ENCODE measurements around the gene BTF3L4.

DNA sequence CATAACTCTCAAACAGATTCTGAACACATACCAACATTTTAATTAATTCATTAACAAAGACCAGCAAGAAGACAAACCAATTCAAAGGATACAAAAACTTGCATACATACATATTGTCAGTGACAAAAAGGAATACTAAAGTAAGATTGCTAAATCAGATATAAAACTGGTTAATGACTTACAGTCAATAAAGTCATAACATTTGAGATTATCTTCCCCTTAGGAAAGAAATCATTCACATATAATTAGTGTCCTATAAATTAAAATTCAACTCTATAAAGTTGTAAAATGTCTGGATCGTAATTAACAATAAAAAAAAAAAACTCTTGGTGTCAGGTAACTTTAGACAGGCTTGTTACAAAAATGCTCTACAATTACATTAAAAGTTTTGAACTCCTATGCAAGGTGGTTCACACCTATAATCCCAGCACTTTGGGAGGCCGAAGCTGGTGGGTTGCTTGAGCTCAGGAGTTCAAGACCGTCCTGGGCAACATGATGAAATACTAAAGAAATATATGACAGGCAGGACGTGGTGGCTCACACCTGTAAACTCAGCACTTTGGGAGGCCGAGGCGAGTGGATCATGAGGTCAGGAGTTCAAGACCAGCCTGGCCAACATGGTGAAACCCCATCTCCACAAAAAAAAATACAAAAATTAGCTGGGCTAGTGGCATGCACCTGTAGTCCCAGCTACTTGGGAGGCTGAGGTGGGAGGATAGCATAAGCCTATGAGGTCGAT is 47.9 kb upstream of the BTF3L4 start:
- TF ChIP-seq, protein P1, sequence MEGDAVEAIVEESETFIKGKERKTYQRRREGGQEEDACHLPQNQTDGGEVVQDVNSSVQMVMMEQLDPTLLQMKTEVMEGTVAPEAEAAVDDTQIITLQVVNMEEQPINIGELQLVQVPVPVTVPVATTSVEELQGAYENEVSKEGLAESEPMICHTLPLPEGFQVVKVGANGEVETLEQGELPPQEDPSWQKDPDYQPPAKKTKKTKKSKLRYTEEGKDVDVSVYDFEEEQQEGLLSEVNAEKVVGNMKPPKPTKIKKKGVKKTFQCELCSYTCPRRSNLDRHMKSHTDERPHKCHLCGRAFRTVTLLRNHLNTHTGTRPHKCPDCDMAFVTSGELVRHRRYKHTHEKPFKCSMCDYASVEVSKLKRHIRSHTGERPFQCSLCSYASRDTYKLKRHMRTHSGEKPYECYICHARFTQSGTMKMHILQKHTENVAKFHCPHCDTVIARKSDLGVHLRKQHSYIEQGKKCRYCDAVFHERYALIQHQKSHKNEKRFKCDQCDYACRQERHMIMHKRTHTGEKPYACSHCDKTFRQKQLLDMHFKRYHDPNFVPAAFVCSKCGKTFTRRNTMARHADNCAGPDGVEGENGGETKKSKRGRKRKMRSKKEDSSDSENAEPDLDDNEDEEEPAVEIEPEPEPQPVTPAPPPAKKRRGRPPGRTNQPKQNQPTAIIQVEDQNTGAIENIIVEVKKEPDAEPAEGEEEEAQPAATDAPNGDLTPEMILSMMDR (IDR thresholded peaks at IDR 0.05; ENCODE audit: insufficient read depth, low read length), result no peak
- no peak for TF ChIP-seq POLR2AphosphoS5 (IDR thresholded peaks at IDR 0.05; ENCODE audit: low read depth)
- no peak for TF ChIP-seq GABPA (IDR thresholded peaks at IDR 0.05; ENCODE audit: low read depth)
- TF ChIP-seq, protein P2, sequence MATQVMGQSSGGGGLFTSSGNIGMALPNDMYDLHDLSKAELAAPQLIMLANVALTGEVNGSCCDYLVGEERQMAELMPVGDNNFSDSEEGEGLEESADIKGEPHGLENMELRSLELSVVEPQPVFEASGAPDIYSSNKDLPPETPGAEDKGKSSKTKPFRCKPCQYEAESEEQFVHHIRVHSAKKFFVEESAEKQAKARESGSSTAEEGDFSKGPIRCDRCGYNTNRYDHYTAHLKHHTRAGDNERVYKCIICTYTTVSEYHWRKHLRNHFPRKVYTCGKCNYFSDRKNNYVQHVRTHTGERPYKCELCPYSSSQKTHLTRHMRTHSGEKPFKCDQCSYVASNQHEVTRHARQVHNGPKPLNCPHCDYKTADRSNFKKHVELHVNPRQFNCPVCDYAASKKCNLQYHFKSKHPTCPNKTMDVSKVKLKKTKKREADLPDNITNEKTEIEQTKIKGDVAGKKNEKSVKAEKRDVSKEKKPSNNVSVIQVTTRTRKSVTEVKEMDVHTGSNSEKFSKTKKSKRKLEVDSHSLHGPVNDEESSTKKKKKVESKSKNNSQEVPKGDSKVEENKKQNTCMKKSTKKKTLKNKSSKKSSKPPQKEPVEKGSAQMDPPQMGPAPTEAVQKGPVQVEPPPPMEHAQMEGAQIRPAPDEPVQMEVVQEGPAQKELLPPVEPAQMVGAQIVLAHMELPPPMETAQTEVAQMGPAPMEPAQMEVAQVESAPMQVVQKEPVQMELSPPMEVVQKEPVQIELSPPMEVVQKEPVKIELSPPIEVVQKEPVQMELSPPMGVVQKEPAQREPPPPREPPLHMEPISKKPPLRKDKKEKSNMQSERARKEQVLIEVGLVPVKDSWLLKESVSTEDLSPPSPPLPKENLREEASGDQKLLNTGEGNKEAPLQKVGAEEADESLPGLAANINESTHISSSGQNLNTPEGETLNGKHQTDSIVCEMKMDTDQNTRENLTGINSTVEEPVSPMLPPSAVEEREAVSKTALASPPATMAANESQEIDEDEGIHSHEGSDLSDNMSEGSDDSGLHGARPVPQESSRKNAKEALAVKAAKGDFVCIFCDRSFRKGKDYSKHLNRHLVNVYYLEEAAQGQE (IDR thresholded peaks at IDR 0.05; ENCODE audit: insufficient replicate concordance, low read depth), result no peak

Measured in HL-60 (cell line).